Hindlimb muscle (tissue), 1 donor: ENCODE results near the gene KRT73. TPM values are rescaled to one million over a fixed set of nuclear protein-coding genes. Genes with fewer than 3 reads are reported as not detected.

Experiments used
- DNase-seq: peaks from one replicate; pipeline ENCODE4 v3.0.0-alpha.2; 2013
- polyA plus RNA-seq: library from polyadenylated mRNA; unstranded; fragments of 120-200 nt; gene quantifications from one replicate; pipeline ENCODE4 v1.2.1, GENCODE V29; 2013; ENCODE audit not compliant: insufficient read length

KRT73 gene
- polyA plus RNA-seq, 1 donor: not detected

GRCh38 chr12:52645120-52645761 is 26.9 kb upstream of the KRT73 start:
- DNase-seq: no peak

- no peak for DNase-seq
These were observed 25.7 kb upstream of the KRT73 start for GRCh38 chr12:52644078-52644415.

- DNase-seq: no peak
These were observed 25.1 kb upstream of the KRT73 start for GRCh38 chr12:52643233-52644077.

DNA sequence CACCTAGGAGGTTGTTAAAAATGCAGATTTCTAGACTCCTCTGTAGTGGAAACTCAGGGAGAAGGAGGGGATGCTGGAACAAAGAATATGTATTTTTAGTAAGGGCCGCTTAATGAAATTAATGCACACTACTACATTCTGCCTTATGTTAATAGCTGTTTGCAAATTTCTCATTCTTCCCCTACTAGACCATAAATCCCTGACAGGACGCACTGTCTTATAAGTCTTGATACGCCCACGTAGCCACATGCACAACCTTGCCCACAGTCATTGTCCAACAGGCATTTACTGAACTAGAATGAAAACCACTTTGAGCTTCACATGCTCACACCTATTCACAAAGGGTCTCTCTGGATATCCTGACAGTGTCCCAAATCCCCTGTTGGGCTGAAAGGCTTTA is 23.1 kb upstream of the KRT73 start:
- no peak for DNase-seq

- DNase-seq: no peak
These were observed 18.9 kb upstream of the KRT73 start for GRCh38 chr12:52637299-52637698.

- no peak for DNase-seq
These were observed 18.4 kb upstream of the KRT73 start for GRCh38 chr12:52636592-52637258.

- no peak for DNase-seq
These were observed 17.8 kb upstream of the KRT73 start for GRCh38 chr12:52636189-52636588.

GRCh38 chr12:52634266-52635056 is 16.1 kb upstream of the KRT73 start:
- peak; percentile 15 for DNase-seq

GRCh38 chr12:52633383-52633782 is 15.0 kb upstream of the KRT73 start:
- no peak for DNase-seq

DNA sequence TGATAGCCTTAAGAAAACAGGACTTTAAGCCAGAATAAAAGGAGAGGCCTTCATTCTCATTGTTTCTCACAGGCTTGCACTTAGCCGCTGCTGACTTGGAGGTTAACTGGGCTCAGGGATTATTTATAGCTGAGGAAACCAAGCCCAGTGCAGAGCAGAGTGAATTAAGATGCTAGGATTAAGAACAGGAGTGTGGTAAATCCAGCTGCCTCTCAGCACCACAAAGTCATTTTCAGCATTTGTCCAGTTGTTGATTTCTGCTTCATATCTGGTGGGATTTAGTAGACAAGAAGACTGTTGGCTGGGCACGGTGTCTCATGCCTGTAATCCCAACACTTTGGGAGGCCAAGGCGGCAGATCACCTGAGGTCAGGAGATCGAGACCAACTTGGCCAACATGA is 14.3 kb upstream of the KRT73 start:
- DNase-seq: no peak

DNA sequence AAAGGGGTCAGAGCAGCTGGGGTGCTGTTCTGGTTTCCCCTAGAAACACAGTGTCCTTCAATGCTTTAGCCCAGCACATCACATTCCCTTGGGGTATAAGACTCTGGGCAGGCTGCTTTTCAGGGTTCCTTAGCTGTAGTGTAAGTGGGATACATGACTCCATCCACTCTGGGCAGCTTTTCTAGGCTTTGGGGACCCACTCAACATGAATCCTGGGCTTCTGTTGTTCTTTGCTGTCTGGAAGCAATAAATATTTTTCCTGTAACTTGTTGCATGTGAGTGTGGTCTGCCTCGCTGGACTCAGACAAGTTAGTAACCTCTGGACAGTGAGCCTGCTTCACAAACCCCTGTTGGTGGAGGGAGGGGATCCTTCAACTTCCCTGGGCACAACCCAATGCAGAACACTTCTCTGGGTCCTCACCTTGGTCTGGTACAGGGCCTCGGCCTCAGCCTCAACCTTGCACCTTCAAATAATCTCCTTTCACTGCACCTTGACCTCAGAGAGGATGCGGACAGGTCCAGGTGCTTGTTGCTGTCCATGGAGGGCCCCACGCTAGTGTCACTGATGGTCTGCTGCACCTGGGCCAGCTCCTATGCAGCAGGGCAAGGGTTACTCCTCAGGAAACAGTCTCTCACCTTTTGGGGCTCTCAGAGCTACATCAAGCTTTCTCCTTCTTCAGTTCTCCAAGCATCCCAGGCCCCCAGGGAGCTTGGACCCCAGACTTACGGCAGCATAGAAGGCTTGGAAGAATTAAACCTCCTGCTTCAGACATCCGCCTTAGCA is 13.5 kb upstream of the KRT73 start:
- no peak for DNase-seq

GRCh38 chr12:52631264-52631663 is 12.9 kb upstream of the KRT73 start:
- DNase-seq: no peak

DNA sequence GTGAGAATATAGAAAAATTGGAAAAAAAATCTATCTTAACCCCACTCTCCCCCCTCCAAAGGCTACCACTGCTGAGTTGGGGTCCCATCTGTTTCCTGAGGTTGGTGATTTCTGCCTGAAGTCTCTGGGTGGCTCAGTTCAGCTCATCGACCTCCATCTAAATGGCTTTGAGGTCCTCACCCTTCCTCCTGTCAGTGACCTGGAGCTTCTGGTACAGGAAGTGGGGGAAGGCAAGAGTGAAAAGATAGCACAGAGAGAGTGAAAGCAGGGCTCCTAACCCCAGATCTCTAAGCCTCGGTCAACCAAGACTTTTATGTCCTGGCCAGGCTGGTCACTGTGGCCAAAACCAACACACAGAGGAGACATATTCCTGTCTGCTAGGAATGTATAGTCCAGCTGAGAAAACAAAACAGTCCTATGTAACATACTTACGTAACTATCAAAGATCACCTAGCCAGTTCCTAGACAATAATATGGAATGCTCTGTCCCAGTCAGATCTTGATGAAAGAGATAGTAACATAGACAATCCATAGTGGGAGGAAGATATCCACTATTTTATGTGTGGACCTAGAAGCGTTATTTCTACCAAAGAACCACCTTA is 12.3 kb upstream of the KRT73 start:
- DNase-seq: no peak

DNA sequence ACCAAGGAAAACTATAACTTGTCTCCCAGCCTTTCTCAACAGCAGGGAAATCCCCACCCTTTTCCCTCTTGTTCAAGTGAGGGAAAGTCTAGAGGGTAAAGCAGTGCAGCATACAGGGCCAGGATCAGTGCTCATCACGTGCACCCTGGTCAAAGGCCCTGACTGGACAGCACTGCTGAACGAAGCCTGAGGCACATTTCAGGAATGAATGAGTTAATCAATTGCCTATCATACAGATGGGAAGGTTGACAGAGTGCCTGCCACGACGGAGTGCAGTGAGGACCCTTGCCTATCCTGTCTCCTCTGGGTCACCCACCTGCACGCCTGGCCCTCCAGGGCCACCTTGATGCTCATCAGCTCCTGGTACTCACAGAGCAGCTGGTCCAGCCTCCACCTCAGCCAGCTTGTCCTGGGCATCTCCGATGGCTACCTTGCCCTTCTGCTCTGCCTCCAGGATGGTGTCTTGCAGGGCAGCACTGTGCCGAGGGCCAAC is 11.7 kb upstream of the KRT73 start:
- DNase-seq: no peak

DNA sequence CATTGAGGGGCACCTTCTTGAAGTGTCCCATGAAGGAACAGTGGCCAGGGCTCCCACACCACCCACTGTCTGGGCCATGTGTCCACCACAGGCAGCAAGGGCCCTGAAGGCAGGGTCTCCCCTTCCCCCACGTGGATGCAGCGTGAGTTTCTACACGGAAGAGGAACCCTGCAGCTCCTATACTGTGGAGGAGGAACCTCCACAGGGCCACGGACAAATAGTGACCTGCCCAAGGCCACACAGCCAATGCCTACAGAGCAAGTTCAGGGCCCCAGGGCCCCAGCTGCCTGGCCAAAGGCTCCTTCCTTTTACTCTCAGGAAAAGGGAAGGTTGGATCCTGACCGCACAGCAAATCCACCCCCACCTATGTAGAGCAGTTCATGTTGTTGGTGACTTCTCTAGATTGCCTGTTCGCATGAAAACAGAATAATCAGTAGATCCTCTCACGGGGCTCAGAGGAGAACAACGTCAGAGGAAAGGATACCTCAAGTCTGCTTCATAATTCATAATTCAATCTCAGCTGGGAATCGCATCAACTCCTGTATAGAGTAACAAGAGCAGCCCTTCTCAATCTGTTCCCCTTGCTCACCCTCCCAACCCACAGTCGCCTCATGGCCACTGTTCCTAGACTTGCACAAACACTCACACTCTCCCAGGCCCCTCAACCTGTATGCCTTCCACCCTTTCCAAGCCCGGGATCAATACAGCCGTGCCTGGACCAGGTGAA is 11.1 kb upstream of the KRT73 start:
- DNase-seq: no peak

- no peak for DNase-seq
These were observed 10.5 kb upstream of the KRT73 start for GRCh38 chr12:52628841-52629240.

GRCh38 chr12:52628111-52628507 is 9.8 kb upstream of the KRT73 start:
- no peak for DNase-seq

DNA sequence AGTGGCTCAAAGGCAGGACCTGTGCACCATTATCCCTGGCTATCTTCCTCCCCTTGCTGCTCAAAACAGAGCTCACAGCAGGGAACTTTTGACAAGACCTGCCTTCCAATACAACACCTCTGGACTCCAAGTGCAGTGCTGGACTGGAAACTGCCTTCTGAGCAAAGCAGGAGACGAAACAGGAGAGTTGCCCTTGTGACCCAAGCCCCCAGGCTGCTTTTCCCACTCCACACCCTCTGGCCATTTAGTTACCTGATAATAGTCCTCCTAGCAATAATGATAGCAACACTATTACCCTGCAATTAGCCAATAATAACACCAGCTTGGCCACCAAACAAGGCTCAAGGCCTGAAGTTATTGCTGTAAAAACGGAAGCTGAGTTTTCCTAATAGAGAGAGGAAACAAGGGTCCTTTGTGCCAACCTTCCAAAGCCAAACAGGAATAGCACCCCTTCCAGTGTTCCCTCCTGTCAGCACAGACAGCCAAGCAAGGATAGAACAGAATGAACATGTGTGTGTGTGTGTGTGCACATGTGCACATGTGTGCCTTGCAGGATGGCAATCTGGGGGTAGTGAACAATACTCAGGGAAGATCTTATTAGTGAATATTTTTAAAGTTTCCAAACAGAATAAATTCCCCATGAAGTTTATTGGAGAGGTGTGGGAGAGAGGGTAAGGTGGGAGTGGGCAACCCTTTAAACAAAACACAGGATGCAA is 9.2 kb upstream of the KRT73 start:
- DNase-seq: no peak

- DNase-seq: no peak
These were observed 4.0 kb upstream of the KRT73 start for GRCh38 chr12:52622349-52622748.

DNA sequence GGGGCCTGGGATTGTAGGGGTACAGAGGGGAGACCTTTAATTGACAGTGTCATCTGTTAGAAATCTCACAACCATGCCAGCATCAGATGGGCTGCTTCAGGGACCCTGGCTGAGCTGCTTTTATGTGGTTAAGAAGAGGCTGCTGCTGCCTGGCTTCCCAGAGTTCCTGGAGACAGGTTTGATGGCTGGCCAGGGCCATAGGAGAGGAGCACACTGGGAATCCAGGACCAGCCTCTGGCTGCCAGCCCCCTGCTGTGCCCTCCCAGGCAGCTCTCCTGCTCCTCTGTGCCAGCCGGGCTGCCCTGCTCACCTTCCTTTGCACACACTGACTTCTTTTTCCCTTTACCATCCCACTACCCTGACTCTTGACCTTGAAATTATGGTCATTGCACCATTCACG is 507 bp upstream of the KRT73 start:
- no peak for DNase-seq
